Activated CD4-positive, alpha-beta T cell treated with anti-CD3 and anti-CD28 coated beads, Interleukin-2, amount 50 U/mL, for 48 hours (primary cell): ENCODE data around the gene MRGPRG.

Experiments used
- DNase-seq, 2 experiments: peaks; one replicate each; pipeline ENCODE4 v3.0.0-alpha.2; 2020

Gene MRGPRG

GRCh38 chr11:3206156-3206921, 12.3 kb downstream of the MRGPRG start:
- no peak for DNase-seq

- no peak for DNase-seq
Observed at GRCh38 chr11:3205261-3206155, 13.1 kb downstream of the MRGPRG start.

DNA sequence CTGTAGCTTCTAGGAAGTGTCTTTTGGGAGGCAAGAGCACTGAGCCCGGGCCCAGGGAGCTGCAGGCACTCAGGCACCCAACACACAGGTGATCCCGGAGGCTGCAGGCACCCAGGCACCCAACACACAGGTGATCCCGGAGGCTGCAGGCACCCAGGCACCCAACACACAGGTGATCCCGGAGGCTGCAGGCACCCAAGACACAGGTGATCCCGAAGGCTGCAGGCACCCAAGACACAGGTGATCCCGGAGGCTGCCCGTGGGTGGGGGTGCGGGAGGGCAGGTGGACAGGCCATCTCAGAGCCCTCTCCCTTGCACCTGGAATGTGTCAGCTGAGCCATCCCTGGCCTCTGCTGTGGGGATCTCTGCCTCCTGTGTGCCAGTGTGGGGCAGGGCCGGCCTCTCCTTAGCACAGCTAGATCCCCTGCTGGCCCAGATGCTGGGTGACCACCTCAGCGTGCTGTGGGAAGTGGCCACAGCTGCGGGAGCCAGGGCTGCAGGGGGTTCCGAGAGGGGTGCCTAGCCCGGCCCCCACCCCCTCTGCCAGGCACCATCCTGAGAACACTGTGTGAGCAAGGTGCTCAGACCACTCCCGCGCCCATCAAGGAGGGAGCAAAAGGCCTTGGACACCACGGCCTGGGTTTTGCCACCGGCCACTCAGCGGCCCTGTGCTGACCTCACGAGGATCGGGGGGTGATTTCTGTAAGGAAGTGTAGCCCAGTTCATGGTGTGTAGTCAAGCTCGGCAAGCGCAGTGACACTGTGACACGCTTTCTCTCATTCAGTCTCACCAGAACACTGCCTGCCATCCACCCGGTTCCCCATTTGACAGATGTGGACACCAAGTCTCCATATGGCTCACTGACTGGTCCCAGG, 14.2 kb downstream of the MRGPRG start:
- no peak for DNase-seq

DNA sequence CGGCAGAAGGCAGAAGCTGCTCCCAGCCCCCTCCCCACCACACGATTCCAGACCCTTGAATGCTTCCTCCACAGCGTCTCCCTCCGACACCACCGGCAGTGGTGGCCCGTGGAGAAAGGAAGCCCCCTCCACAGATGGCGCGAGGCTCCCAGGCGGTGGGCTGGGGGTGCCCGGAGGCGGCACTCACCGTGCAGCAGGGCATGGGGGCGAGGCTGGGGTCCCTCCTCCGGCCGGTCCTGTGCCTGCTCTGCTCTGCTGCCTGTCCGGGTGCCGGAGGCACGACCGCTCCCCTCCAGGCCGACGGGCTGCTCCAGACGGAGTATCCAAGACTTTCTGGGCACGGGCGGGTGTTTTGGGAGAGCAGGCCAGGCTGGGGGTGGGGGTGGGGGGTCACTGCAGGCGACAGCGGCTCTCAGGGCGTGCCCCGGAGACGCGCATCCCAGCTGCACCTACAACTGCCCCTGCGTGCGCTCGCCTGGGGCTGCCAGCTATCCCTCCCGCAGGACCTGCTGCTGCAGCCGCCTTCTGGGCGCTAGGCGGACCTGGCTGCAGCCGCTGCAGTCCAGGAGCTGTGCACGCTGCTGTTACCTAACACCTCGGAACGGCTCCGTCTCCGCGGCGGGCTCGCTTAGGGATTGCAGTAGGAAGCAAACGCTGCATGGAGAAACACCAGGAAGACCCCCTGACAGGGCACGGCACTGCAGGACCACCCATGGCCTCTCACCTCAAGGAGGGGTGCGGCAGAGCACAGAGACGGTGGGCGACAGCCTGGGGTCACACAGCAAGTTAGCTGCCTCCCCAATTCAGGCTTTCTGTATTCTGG, 15.2 kb downstream of the MRGPRG start:
- no peak for DNase-seq

GRCh38 chr11:3202759-3203158, 15.9 kb downstream of the MRGPRG start:
- no peak for DNase-seq

- DNase-seq = no peak
Observed at GRCh38 chr11:3202305-3202704, 16.3 kb downstream of the MRGPRG start.

GRCh38 chr11:3201677-3202181, 16.9 kb downstream of the MRGPRG start:
- no peak for DNase-seq

GRCh38 chr11:3201112-3201581, 17.5 kb downstream of the MRGPRG start:
- DNase-seq = no peak

GRCh38 chr11:3200388-3201111, 18.1 kb downstream of the MRGPRG start:
- no peak for DNase-seq

DNA sequence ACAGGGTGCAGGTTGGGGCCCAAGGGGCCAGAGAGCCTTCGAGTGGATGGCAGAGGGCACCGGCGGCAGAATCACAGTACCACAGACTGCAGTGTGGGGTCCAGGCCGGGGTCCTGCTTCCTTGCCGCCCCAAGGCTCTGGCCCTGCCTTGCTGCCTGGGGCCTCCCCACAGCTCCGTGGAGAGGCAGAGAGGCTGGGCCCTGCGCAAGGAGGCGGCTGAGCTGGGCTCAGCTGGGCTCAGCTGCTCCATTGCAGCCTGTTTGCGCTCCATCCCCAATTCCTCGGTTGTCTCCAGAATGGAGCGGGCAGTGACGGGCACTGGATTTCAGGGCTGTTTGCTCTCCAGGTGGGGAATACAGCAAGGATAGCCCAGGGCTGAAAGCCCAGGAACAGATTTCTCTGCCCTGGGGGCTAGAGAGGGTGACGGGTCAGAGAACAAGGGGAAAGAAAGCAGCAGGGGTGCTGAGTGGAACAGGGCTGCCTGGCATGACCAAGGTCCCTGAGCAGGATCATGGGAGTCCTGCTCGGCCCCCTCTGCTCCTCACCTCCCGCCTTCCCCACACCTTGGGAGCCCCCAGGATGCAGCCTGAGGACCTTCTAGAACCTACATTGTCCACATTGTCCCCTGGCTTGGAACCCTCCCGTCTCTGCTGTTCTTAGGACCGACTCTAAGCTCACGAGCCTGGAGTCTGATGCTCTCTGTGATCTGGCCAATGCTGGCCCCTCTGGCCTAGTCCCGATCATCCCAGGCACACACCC, 18.9 kb downstream of the MRGPRG start:
- DNase-seq = no peak

DNA sequence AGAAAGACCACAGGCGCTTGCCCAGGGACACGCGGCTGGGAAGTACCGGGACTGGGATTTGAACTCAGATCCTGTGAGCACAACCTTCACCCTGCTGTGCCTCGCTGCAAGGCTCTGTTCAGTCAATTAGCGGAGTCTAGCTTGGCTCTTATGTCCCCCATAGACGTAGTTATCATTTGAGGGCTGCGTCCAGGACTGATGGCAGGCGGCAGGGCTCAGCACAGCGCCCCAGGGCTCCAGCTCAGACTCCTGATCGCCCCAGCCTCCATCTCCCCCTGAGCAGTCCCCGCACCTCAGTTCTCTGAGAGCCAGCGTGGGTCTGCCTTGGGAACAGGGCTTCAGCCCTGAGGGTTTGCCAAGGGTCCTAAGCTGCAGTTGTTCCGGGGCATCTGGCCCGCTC, 19.8 kb downstream of the MRGPRG start:
- no peak for DNase-seq

DNA sequence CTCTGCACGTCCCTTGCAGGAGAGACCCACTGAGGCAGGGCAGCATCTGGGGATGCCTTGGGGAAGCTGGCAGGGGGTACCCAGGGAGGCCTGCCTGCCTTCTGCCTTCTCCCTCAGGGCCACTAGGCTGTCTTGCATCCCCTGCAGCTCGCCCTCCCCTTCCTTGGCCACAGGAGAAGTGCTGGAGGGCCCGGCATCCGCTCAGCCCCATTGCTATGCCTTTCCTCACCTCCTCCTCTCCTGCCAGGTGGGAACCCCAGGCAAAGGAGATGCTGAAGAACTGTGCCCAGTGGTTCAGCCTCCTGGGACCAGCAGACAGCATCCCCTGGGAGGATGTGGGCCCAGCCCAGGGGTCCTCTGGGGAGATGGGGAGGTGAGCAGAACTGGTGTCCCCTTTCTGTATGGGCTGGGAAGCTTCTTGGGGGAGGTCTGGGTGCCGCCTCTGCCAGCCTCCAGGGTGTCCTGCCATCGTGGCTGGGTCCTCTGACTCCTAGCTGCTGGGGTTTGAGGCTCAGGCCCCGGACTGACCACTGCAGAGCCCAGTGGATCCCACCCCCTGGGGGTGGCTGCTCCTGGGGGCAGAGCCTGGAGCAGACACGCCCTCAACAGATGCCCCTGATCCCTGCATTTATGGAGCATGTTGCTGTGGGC, 20.6 kb downstream of the MRGPRG start:
- no peak for DNase-seq

DNA sequence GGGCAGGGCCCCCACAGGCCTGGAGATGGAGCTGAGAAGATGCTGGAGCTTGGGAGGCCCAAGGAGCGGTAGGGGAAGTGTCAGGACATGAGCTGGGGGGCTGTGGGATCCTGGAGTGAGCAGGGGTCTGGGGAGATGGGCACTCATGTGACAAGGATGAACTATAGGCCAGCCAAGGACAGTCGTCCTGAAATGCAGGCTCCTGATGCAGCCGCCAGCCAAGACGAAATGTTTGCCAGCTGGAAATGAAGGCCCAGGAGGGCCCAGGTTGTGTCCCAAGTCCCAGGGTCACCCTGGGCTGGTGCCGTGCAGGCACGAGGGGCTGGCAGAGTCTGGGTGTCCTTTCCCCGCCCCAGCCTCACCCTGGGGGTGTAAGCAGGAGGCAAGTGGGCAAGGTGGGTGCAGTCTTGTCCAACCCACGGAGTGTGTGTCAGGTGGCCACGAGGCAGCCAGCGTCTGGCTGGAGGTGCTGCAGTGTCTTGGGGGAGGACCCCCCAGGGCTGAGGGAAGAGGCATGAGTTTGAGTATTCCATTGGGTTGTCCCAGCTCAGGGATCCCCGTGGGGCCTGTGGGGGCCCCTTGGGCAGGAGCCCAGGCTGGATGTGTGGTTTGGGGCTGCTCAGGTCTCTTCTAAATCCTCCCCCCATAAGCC, 21.4 kb downstream of the MRGPRG start:
- DNase-seq = no peak

GRCh38 chr11:3196161-3197043, 22.2 kb downstream of the MRGPRG start:
- DNase-seq = no peak

GRCh38 chr11:3195251-3196160, 23.1 kb downstream of the MRGPRG start:
- DNase-seq = no peak

GRCh38 chr11:3194016-3194816, 24.4 kb downstream of the MRGPRG start:
- DNase-seq = no peak
